B cell (primary cell): ENCODE measurements around the gene TERB1. TPM values are rescaled to one million over a fixed set of nuclear protein-coding genes. Genes with fewer than 3 reads are reported as not detected.

Experiments used
- ATAC-seq: fragments of 200-7000 bp; cut with Tn5 transposase; one replicate; pipeline ENCODE4 v1.10.0; 2021; ENCODE audit warnings: low read depth, mild to moderate bottlenecking, moderate number of reproducible peaks, moderate library complexity
- CTCF ChIA-PET: fragments of 350-600 bp; sonication (Branson Sonifier 250); formaldehyde crosslinking; loops from one replicate; lab custom pipeline; 2021; ENCODE audit warnings: antibody characterized with exemption, inconsistent platforms; lab: Charles Lee
- POLR2A ChIA-PET: fragments of 350-600 bp; sonication (Branson Sonifier 250); formaldehyde crosslinking; loops from one replicate; lab custom pipeline; 2021; ENCODE audit warnings: antibody characterized with exemption; lab: Charles Lee
- DNase-seq: peaks from one replicate; pipeline ENCODE4 v3.0.0; 2013
- H2AFZ ChIP-seq: 2 replicates; pipeline ENCODE4 v1.6.1; 2012; ENCODE audit warnings: mild to moderate bottlenecking, low read depth, low read length; ENCODE audit not compliant: insufficient read depth, poor library complexity, severe bottlenecking
- H3K27ac ChIP-seq, 2 donors: 1 replicate in 1 of 2; 2 replicates in 1 of 2; pipeline ENCODE4 v1.5.1; 2012 to 2013; ENCODE audit warnings: low read length in 2 of 2, mild to moderate bottlenecking in 2 of 2, moderate library complexity in 1 of 2
- H3K27me3 ChIP-seq, 4 experiments: fragments of 200-600 bp in 1 of 4; sonication (generic) in 1 of 4; replicated peaks in 1 of 4; 1 replicate in 2 of 4; 2 replicates in 2 of 4; pipeline versions ENCODE4 v1.6.1 to v1.7.0; 2013 to 2016; ENCODE audit warnings: low read length in 3 of 4, mild to moderate bottlenecking in 2 of 4, mixed read lengths in 1 of 4, moderate library complexity in 1 of 4; ENCODE audit not compliant: insufficient read depth in 4 of 4, control insufficient read depth in 3 of 4; ENCODE audit errors: control extremely low read depth in 1 of 4
- H3K36me3 ChIP-seq, 2 experiments: replicated peaks in 1 of 2; 1 replicate in 1 of 2; 2 replicates in 1 of 2; pipeline versions ENCODE4 v1.6.1 to v1.7.1; 2013; ENCODE audit warnings: low read length in 1 of 2; ENCODE audit not compliant: insufficient read depth in 2 of 2, control insufficient read depth in 1 of 2; ENCODE audit errors: control extremely low read depth in 1 of 2, extremely low read depth in 1 of 2
- H3K4me1 ChIP-seq, 2 donors: fragments of 200-600 bp in 1 of 2; sonication (generic) in 1 of 2; 1 replicate in 1 of 2; 2 replicates in 1 of 2; pipeline versions ENCODE4 v1.5.1 to v1.6.1; 2013 to 2017; ENCODE audit warnings: low read length in 2 of 2; ENCODE audit not compliant: control insufficient read depth in 2 of 2, insufficient read depth in 2 of 2
- H3K4me2 ChIP-seq: replicated peaks from 2 replicates; pipeline ENCODE3; 2012; ENCODE audit warnings: mild to moderate bottlenecking, low read depth, low read length; ENCODE audit not compliant: poor library complexity, severe bottlenecking
- H3K4me3 ChIP-seq, 5 experiments: fragments of 200-600 bp in 1 of 5; sonication (generic) in 1 of 5; 1 replicate in 3 of 5; 2 replicates in 2 of 5; pipeline versions ENCODE4 v1.5.1 to v1.7.0; 2011 to 2016; ENCODE audit warnings: low read length in 4 of 5, mild to moderate bottlenecking in 4 of 5, low read depth in 2 of 5, control low read depth in 1 of 5, moderate library complexity in 1 of 5; ENCODE audit not compliant: insufficient read depth in 1 of 5; ENCODE audit errors: control extremely low read depth in 1 of 5, extremely low read depth in 1 of 5
- H3K79me2 ChIP-seq: fragments of 200-600 bp; sonication (generic); one replicate; pipeline ENCODE4 v1.6.0; 2016; ENCODE audit warnings: low read length; ENCODE audit not compliant: control insufficient read depth, insufficient read depth
- H3K9ac ChIP-seq: fragments of 200-600 bp; sonication (generic); 2 replicates; pipeline ENCODE4 v1.6.1; 2017; ENCODE audit warnings: mild to moderate bottlenecking, low read length, moderate library complexity
- H3K9me3 ChIP-seq, 3 donors: one replicate each; pipeline versions ENCODE4 v1.6.1 to v1.7.1; 2013; ENCODE audit warnings: low read length in 2 of 3; ENCODE audit not compliant: control insufficient read depth in 2 of 3, insufficient read depth in 1 of 3; ENCODE audit errors: control extremely low read depth in 1 of 3
- H4K20me1 ChIP-seq: 2 replicates; pipeline ENCODE4 v1.6.0; 2012; ENCODE audit warnings: mild to moderate bottlenecking, low read length; ENCODE audit not compliant: insufficient read depth, control insufficient read depth, poor library complexity, severe bottlenecking
- H3K27ac Mint-ChIP-seq: one replicate; pipeline ENCODE4 v1.8.0; 2021; ENCODE audit warnings: mixed read lengths
- H3K27me3 Mint-ChIP-seq: one replicate; pipeline ENCODE4 v1.8.0; 2021; ENCODE audit warnings: mixed read lengths
- H3K4me1 Mint-ChIP-seq: one replicate; pipeline ENCODE4 v1.8.0; 2021; ENCODE audit warnings: mixed read lengths
- H3K4me3 Mint-ChIP-seq: one replicate; pipeline ENCODE4 v1.8.0; 2021; ENCODE audit warnings: mixed read lengths
- H3K9me3 Mint-ChIP-seq: one replicate; pipeline ENCODE4 v1.8.0; 2022; ENCODE audit warnings: mixed read lengths; ENCODE audit not compliant: insufficient read depth
- EZH2 ChIP-seq: IDR thresholded peaks from 2 replicates; pipeline ENCODE4 v1.6.1; 2012; ENCODE audit warnings: borderline replicate concordance, low read depth, mild to moderate bottlenecking, moderate library complexity, low read length; ENCODE audit not compliant: insufficient read depth, poor library complexity, severe bottlenecking
- WGBS: methylation state at CpG from one replicate; pipeline ENCODE4 v1.1.5; 2013; ENCODE audit warnings: missing lambda C conversion rate; ENCODE audit not compliant: insufficient coverage; 5-methylcytosine and 5-hydroxymethylcytosine counted together
- intact Hi-C: fragments of 100-400 bp; cut with micrococcal nuclease; formaldehyde crosslinking; loops from one replicate; pipeline ENCODE4 v1.10.0; 2022
- polyA plus RNA-seq: library from polyadenylated mRNA; depleted of rRNA; stranded (reverse); fragments of >200 nt; gene quantifications from 2 replicates; pipeline ENCODE4 v1.2.3, GENCODE V29; 2012
- total RNA-seq, 2 donors: library from RNA; stranded (reverse); fragments of 120-200 nt in 1 of 2; gene quantifications; 1 replicate in 1 of 2; 2 replicates in 1 of 2; pipeline versions ENCODE4 v1.2.3 to v1.2.4, GENCODE V29; 2013 to 2022
- TF ChIP-seq, protein P1 (sequence below): fragments of 200-600 bp; IDR thresholded peaks from one replicate; pipeline ENCODE4 v1.8.0; 2022; ENCODE audit warnings: antibody characterized with exemption, mild to moderate bottlenecking

TERB1 gene
- total and polyA plus RNA-seq, 2 donors (not counting 1 experiment from before 2014, with no cell fraction given): 0.71 TPM; not detected in 1

DNA sequence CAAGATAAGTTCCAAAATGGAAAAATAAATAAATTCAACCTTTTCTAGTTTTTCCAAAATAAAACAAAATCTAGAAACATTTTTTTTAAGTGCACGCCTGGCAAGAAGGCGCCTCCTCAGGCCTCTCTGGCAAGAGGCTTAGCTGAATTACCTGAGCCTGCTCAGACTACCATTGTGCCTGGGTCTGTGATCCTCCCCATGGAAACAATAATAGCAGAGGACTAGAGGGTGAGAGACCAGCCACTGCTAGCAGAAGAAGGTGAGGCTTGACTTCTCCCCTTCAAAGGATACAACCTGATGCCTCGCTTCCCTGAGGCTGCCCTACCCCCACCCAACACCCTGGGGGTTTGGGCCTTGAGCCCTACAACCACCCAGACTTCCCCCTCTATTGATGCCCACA lies 14.8 kb downstream of the TERB1 start:
- Mint-ChIP-seq H3K4me1 (no peaks in the 10 kb centered on the region), H3K4me3 (no peak overlapping the region), H3K27ac (no peak overlapping the region), H3K27me3 (peaks cover 3% of the 10 kb centered on the region), H3K9me3 (no peaks in the 10 kb centered on the region)
- no peak overlapping the region for H3K9ac ChIP-seq
- no peaks in the 10 kb centered on the region for H3K9me3 ChIP-seq
- intact Hi-C loops: no loop called here
- no peak for DNase-seq
- ChIA-PET CTCF (no interaction called here), POLR2A (no interaction called here)
- H2AFZ ChIP-seq: no peak overlapping the region
- H3K27me3 ChIP-seq: no peaks in the 10 kb centered on the region
- H3K4me1 ChIP-seq: no peaks in the 10 kb centered on the region
- no peak overlapping the region for H3K4me2 ChIP-seq
- no peaks in the 10 kb centered on the region for H4K20me1 ChIP-seq
- H3K4me3 ChIP-seq: no peak overlapping the region
- TF ChIP-seq, protein P1, sequence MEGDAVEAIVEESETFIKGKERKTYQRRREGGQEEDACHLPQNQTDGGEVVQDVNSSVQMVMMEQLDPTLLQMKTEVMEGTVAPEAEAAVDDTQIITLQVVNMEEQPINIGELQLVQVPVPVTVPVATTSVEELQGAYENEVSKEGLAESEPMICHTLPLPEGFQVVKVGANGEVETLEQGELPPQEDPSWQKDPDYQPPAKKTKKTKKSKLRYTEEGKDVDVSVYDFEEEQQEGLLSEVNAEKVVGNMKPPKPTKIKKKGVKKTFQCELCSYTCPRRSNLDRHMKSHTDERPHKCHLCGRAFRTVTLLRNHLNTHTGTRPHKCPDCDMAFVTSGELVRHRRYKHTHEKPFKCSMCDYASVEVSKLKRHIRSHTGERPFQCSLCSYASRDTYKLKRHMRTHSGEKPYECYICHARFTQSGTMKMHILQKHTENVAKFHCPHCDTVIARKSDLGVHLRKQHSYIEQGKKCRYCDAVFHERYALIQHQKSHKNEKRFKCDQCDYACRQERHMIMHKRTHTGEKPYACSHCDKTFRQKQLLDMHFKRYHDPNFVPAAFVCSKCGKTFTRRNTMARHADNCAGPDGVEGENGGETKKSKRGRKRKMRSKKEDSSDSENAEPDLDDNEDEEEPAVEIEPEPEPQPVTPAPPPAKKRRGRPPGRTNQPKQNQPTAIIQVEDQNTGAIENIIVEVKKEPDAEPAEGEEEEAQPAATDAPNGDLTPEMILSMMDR: no peak
- TF ChIP-seq EZH2: no peak
- no peaks in the 10 kb centered on the region for H3K79me2 ChIP-seq
- ATAC-seq: no peak
- 95% methylated on average over 2 of the region's 3 CpGs for WGBS
- no peaks in the 10 kb centered on the region for H3K36me3 ChIP-seq
- H3K27ac ChIP-seq: no peak overlapping the region

DNA sequence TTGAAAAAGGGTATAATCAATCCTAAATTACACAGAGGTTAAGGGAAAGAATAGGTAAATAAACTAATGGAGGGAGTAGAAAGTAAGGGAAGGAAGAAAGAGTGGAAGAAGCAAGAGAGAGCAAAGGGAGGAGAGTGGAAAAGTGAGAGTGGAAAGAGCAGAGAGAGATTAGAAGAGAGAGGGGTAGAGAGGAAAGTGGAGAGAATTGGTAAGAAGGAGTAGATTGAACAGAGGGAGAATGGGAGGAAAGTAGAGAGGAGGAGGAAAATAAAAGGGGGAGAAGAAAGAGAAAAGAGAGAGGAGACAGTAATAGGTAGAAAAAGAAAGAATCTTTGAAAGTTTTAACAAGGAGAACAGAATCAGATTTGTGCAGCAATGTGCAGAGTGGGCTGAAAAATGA lies 24.9 kb downstream of the TERB1 start:
- intact Hi-C loops: no loop called here
- no peak overlapping the region for H3K27ac Mint-ChIP-seq
- no peak for ATAC-seq

More for the DNA sequence above, 24.9 kb downstream of the TERB1 start:
- H3K9me3 Mint-ChIP-seq: peaks cover 2% of the 10 kb centered on the region
- Histone ChIP-seq H2AFZ (no peak overlapping the region), H3K4me1 (no peaks in the 10 kb centered on the region), H3K9ac (no peak overlapping the region), H4K20me1 (no peaks in the 10 kb centered on the region), H3K36me3 (no peaks in the 10 kb centered on the region), H3K9me3 (no peaks in the 10 kb centered on the region), H3K27ac (no peak overlapping the region), H3K79me2 (no peaks in the 10 kb centered on the region), H3K4me2 (no peak overlapping the region), H3K27me3 (no peaks in the 10 kb centered on the region), H3K4me3 (no peak overlapping the region)
- CTCF ChIA-PET: interaction anchor here (0.7 kb wide), 1 partner anchor 91 kb away, joined by 3 read pairs; no protein-coding TSS in a partner anchor
- DNase-seq: no peak
- no peak for TF ChIP-seq EZH2
- TF ChIP-seq, protein P1: peak; percentile 16
- H3K27me3 Mint-ChIP-seq: no peaks in the 10 kb centered on the region
- no peak overlapping the region for H3K4me3 Mint-ChIP-seq
- POLR2A ChIA-PET: no interaction called here
- no peaks in the 10 kb centered on the region for H3K4me1 Mint-ChIP-seq
